Left ventricle myocardium inferior (tissue), 1 donor: Measurements from ENCODE around the gene KBTBD12. TPM values are rescaled to one million over a fixed set of nuclear protein-coding genes. Genes with fewer than 3 reads are reported as not detected.

ENCODE experiments used
- DNase-seq: peaks from one replicate; pipeline ENCODE4 v3.0.0-alpha.2; 2020
- H3K27ac ChIP-seq: fragments of 200-600 bp; replicated peaks from 2 replicates; pipeline ENCODE4 v1.8.0; 2021
- H3K27me3 ChIP-seq: fragments of 200-600 bp; 2 replicates; pipeline ENCODE4 v1.8.0; 2021; ENCODE audit warnings: low read depth
- H3K36me3 ChIP-seq: fragments of 200-600 bp; 2 replicates; pipeline ENCODE4 v1.8.0; 2021
- H3K4me1 ChIP-seq: fragments of 200-600 bp; 2 replicates; pipeline ENCODE4 v1.8.0; 2021
- H3K4me3 ChIP-seq: fragments of 200-600 bp; 2 replicates; pipeline ENCODE4 v1.8.0; 2021; ENCODE audit warnings: mild to moderate bottlenecking, moderate library complexity
- H3K9me3 ChIP-seq: fragments of 200-600 bp; replicated peaks from 2 replicates; pipeline ENCODE4 v1.8.0; 2021
- intact Hi-C: fragments of 100-400 bp; cut with micrococcal nuclease; formaldehyde crosslinking; loops from one replicate; pipeline ENCODE4 v1.11.0; 2022
- total RNA-seq: library from RNA; stranded (reverse); fragmentation: NEBNext Ultra II Directional; extraction: Animal tissue kit (Norgen Biotek cat#: 25700); gene quantifications from one replicate; pipeline ENCODE4 v1.2.1, GENCODE V29; 2021
- TF ChIP-seq, protein P1 (sequence below): fragments of 200-600 bp; IDR thresholded peaks from 2 replicates; pipeline ENCODE4 v1.8.0; 2021; ENCODE audit warnings: antibody characterized with exemption, mild to moderate bottlenecking, borderline replicate concordance
- donor health status: DM: no; HTN: yes; CAD: no; lungs with severe emphysema.

KBTBD12 gene
- total RNA-seq, 1 donor from 2014 or later, result 41.8 TPM

- intact Hi-C loops, result no loop called here
- TF ChIP-seq, protein P1, sequence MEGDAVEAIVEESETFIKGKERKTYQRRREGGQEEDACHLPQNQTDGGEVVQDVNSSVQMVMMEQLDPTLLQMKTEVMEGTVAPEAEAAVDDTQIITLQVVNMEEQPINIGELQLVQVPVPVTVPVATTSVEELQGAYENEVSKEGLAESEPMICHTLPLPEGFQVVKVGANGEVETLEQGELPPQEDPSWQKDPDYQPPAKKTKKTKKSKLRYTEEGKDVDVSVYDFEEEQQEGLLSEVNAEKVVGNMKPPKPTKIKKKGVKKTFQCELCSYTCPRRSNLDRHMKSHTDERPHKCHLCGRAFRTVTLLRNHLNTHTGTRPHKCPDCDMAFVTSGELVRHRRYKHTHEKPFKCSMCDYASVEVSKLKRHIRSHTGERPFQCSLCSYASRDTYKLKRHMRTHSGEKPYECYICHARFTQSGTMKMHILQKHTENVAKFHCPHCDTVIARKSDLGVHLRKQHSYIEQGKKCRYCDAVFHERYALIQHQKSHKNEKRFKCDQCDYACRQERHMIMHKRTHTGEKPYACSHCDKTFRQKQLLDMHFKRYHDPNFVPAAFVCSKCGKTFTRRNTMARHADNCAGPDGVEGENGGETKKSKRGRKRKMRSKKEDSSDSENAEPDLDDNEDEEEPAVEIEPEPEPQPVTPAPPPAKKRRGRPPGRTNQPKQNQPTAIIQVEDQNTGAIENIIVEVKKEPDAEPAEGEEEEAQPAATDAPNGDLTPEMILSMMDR, result no peak
- no peaks in the 10 kb centered on the region for H3K9me3 ChIP-seq
Measured at GRCh38 chr3:127981097-127981496, 66.1 kb downstream of the KBTBD12 start.

DNA sequence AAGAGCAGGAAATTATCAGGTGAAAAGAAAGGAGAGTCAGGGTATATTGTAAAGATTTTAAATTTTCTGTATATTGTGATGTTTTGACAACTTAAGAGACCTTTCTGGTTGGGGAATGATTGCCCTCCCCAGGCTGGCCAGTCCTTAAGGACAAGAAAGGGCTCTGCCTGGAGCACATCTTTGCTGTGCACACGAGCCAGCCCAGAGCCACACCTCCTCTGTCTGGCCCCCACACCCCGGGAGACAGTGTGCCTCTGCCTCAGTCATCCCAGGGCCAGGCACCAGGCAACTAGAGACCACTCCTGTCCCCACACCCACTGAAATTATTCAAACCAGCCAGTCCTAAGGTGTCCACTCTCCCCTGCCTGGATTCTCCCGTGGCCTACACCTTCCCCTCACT lies 67.1 kb downstream of the KBTBD12 start:
- intact Hi-C loops, result no loop called here
- no peak for DNase-seq
- Histone ChIP-seq H3K4me1 (peaks cover 6% of the 10 kb centered on the region), H3K9me3 (no peaks in the 10 kb centered on the region), H3K27ac (no peak overlapping the region), H3K4me3 (no peak overlapping the region), H3K36me3 (no peaks in the 10 kb centered on the region), H3K27me3 (no peaks in the 10 kb centered on the region)
- TF ChIP-seq, protein P1, result no peak

More at GRCh38 chr3:127981097-127981496, 66.1 kb downstream of the KBTBD12 start:
- Histone ChIP-seq H3K27me3 (no peaks in the 10 kb centered on the region), H3K4me3 (no peak overlapping the region), H3K4me1 (no peaks in the 10 kb centered on the region), H3K36me3 (no peaks in the 10 kb centered on the region), H3K27ac (no peak overlapping the region)
- no peak for DNase-seq

GRCh38 chr3:127984241-127984975 lies 69.4 kb downstream of the KBTBD12 start:
- H3K4me3 ChIP-seq, result no peak overlapping the region
- peaks cover 13% of the 10 kb centered on the region for H3K4me1 ChIP-seq
- TF ChIP-seq, protein P1, result no peak
- H3K9me3 ChIP-seq, result no peaks in the 10 kb centered on the region
- no peak for DNase-seq
- no peaks in the 10 kb centered on the region for H3K27me3 ChIP-seq
- intact Hi-C loops, result no loop called here
- no peak overlapping the region for H3K27ac ChIP-seq
- H3K36me3 ChIP-seq, result no peaks in the 10 kb centered on the region

DNA sequence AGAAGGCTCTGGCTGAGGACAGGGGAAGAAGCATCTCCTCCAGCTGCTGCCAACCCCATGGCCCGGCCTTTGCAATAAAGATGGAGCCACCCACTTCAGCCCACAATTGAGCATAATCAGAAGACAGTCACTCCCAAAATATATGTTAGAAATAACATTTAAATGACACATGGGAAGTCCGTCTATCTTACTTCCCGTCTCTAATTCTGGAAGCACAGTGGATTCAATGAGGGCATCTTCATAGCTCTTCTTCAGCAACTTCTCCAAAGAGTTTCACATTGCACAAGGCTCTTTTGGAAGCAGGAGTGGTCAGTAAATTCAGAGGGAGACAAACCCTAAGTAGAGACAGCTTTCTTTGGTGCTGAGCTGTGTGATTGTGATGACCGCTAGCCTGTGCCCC lies 70.2 kb downstream of the KBTBD12 start:
- Histone ChIP-seq H3K36me3 (no peaks in the 10 kb centered on the region), H3K4me1 (peaks cover 13% of the 10 kb centered on the region), H3K27ac (no peak overlapping the region), H3K4me3 (no peak overlapping the region), H3K27me3 (no peaks in the 10 kb centered on the region), H3K9me3 (no peaks in the 10 kb centered on the region)
- intact Hi-C loops, result no loop called here
- TF ChIP-seq, protein P1, result no peak
- no peak for DNase-seq

- H3K9me3 ChIP-seq, result no peaks in the 10 kb centered on the region
- no peaks in the 10 kb centered on the region for H3K36me3 ChIP-seq
- peak overlapping the region; percentile 12 for H3K27ac ChIP-seq
- H3K4me1 ChIP-seq, result peaks cover 13% of the 10 kb centered on the region
- no peak overlapping the region for H3K4me3 ChIP-seq
- TF ChIP-seq, protein P1, result no peak
- intact Hi-C loops, result no loop called here
- no peaks in the 10 kb centered on the region for H3K27me3 ChIP-seq
- DNase-seq, result no peak
Measured at GRCh38 chr3:127985655-127986225, 70.7 kb downstream of the KBTBD12 start.
